Measurements from ENCODE around the gene TTC3. TPM values are rescaled to one million over a fixed set of nuclear protein-coding genes. Genes with fewer than 3 reads are reported as not detected.

TTC3 gene
- total RNA-seq, 1 experiment from 2014 or later, result 32.2 TPM

Other genes with a start within 250 kb of the TTC3 start
- 13.0 and 14.3 TPM in 2 replicates for gene HLCS, start 106.6 kb upstream of the TTC3 start, total RNA-seq (2014; rRNA removed; shearing (Covaris generic))
- 0.52 and 0.94 TPM in 2 replicates for gene RIPPLY3, start 66.6 kb upstream of the TTC3 start, total RNA-seq (2014; rRNA removed; shearing (Covaris generic))
- 7.9 and 10.0 TPM in 2 replicates for gene PIGP, start 183 bp upstream of the TTC3 start, total RNA-seq (2014; rRNA removed; shearing (Covaris generic))
- 56.2 and 68.5 TPM in 2 replicates for gene VPS26C, start 194.1 kb downstream of the TTC3 start, total RNA-seq (2014; rRNA removed; shearing (Covaris generic))